K562 (cell line): ENCODE measurements around the gene RASAL1. TPM values are rescaled to one million over a fixed set of nuclear protein-coding genes. Genes with fewer than 3 reads are reported as not detected.

ENCODE experiments used
- CBX1 ChIP-seq: sonication (generic); IDR thresholded peaks from 2 replicates; pipeline ENCODE4 v1.6.1; 2016; ENCODE audit warnings: antibody characterized with exemption, low read depth, mild to moderate bottlenecking
- CREB1 ChIP-seq, 2 experiments: sonication (generic) in 1 of 2; formaldehyde crosslinking in 1 of 2; IDR thresholded peaks; 2 replicates each; pipeline versions ENCODE4 v1.6.1 to v1.8.0; 2012 to 2022; ENCODE audit warnings: inconsistent platforms in 1 of 2, mild to moderate bottlenecking in 1 of 2, missing genetic modification reagents in 1 of 2, moderate library complexity in 1 of 2
- CTCF ChIP-seq, 3 experiments: IDR thresholded peaks in 2 of 3; conservative IDR thresholded peaks in 1 of 3; 2 replicates each; pipeline ENCODE4 v1.5.1; 2011 to 2012; ENCODE audit warnings: low read length in 3 of 3, mild to moderate bottlenecking in 3 of 3, control low read depth in 2 of 3, improper control_type of control experiment in 1 of 3, inconsistent platforms in 1 of 3, low read depth in 1 of 3, mixed read lengths in 1 of 3, moderate library complexity in 1 of 3; ENCODE audit not compliant: insufficient read depth in 2 of 3
- FOXP4 ChIP-seq: sonication (generic); formaldehyde crosslinking; IDR thresholded peaks from 2 replicates; pipeline ENCODE4 v1.8.0; 2022; ENCODE audit warnings: mild to moderate bottlenecking, missing genetic modification reagents, borderline replicate concordance
- GABPB1 ChIP-seq: sonication (generic); formaldehyde crosslinking; IDR thresholded peaks from 2 replicates; pipeline ENCODE4 v1.8.0; 2022; ENCODE audit warnings: mild to moderate bottlenecking, missing genetic modification reagents
- IRF1 ChIP-seq: sonication (generic); formaldehyde crosslinking; IDR thresholded peaks from 2 replicates; pipeline ENCODE4 v1.8.0; 2022; ENCODE audit warnings: missing genetic modification reagents, mild to moderate bottlenecking, borderline replicate concordance
- MAFK ChIP-seq: IDR thresholded peaks from 2 replicates; pipeline ENCODE4 v1.6.1; 2011; ENCODE audit warnings: low read length, improper control_type of control experiment
- PCBP1 ChIP-seq: fragments of 200-400 bp; formaldehyde crosslinking; IDR thresholded peaks from 2 replicates; pipeline ENCODE4 v1.6.1; 2018; ENCODE audit warnings: mild to moderate bottlenecking, low read depth, low read length; ENCODE audit not compliant: poor library complexity, severe bottlenecking
- PRPF4 ChIP-seq: fragments of 200-400 bp; formaldehyde crosslinking; IDR thresholded peaks from one replicate; pipeline ENCODE4 v1.6.1; 2017; ENCODE audit warnings: low read length, low read depth, mild to moderate bottlenecking; ENCODE audit not compliant: insufficient read depth, poor library complexity, severe bottlenecking
- SAFB ChIP-seq: fragments of 200-400 bp; formaldehyde crosslinking; IDR thresholded peaks from 2 replicates; pipeline ENCODE4 v1.6.1; 2017; ENCODE audit warnings: low read depth, low read length, borderline replicate concordance
- UBTF ChIP-seq, 2 experiments: IDR thresholded peaks; 2 replicates each; pipeline ENCODE4 v1.6.1; 2012; ENCODE audit warnings: improper control_type of control experiment in 2 of 2, low read depth in 2 of 2, low read length in 2 of 2, borderline replicate concordance in 1 of 2
- XRCC5 ChIP-seq: fragments of 200-400 bp; formaldehyde crosslinking; IDR thresholded peaks from 2 replicates; pipeline ENCODE4 v1.6.1; 2017; ENCODE audit warnings: low read depth, mild to moderate bottlenecking, low read length
- ZBTB49 ChIP-seq: sonication (generic); formaldehyde crosslinking; IDR thresholded peaks from 2 replicates; pipeline ENCODE4 v1.8.0; 2022; ENCODE audit warnings: missing genetic modification reagents, mild to moderate bottlenecking, borderline replicate concordance
- ZNF75A ChIP-seq: fragments of 450-650 bp; formaldehyde crosslinking; IDR thresholded peaks from 2 replicates; pipeline ENCODE4 v1.4.0; 2020; ENCODE audit warnings: mild to moderate bottlenecking
- polyA plus RNA-seq, 8 experiments: library from polyadenylated mRNA; depleted of rRNA in 4 of 8; stranded (reverse) in 5 of 8; unstranded in 3 of 8; fragments of >200 nt; fragmentation: Nextera tagmentation in 2 of 8; fragmentation: Illumina TruSeq in 1 of 8; extraction: Ambion mirVana in 2 of 8; extraction: Trizol in 1 of 8; gene quantifications; 2 replicates each; pipeline versions ENCODE4 v1.2.1 to v1.2.3, GENCODE V29; 2011 to 2014; ENCODE audit warnings: inconsistent platforms in 1 of 8, missing spikeins in 1 of 8
- total RNA-seq, 7 experiments: library from RNA; depleted of rRNA in 6 of 7; stranded (reverse); fragments of >200 nt in 6 of 7; fragmentation: Illumina TruSeq in 2 of 7; extraction: Trizol in 2 of 7; gene quantifications; 2 replicates each; pipeline versions ENCODE4 v1.2.1 to v1.2.3, GENCODE V29; 2011 to 2021; ENCODE audit warnings: low replicate concordance in 1 of 7

RASAL1 gene
- total and polyA plus RNA-seq, 9 of the 15 experiments (the other 6 are each of a cell fraction or from before 2014, with no cell fraction given) = 0.06 to 0.16 (median 0.14) TPM; not detected in 6

- TF ChIP-seq PCBP1 = no peak
- no peak for TF ChIP-seq PRPF4
- TF ChIP-seq IRF1 (CRISPR knock-in tag) = peak; percentile 92; the same call in 1 of the 2 replicates
- peak; percentile 49; the same call in 1 of the 2 replicates for TF ChIP-seq SAFB
- no peak for TF ChIP-seq CREB1 (IDR thresholded peaks at IDR 0.05)
- peak; percentile 66 for TF ChIP-seq CREB1 (CRISPR knock-in tag; IDR thresholded peaks at IDR 0.05)
- peak; percentile 58; the same call in 1 of the 2 replicates for TF ChIP-seq XRCC5
- peak; percentile 74; the same call in 1 of the 2 replicates for TF ChIP-seq GABPB1 (CRISPR knock-in tag)
- TF ChIP-seq ZNF75A = no peak
- 0 out of 2 replicates have a peak, but pooled peaks have one; percentile 41 for TF ChIP-seq CBX1
- no peak for TF ChIP-seq MAFK
- TF ChIP-seq ZBTB49 (CRISPR knock-in tag) = 0 out of 2 replicates have a peak, but pooled peaks have one; percentile 92
- peak; percentile 97; a peak in 3 of 4 replicates for TF ChIP-seq UBTF (IDR thresholded peaks at IDR 0.05; ENCODE audit: borderline replicate concordance in 1 of 2, low read depth in 2 of 2, low read length in 2 of 2)
- TF ChIP-seq FOXP4 (CRISPR knock-in tag) = peak; percentile 98; the same call in 1 of the 2 replicates
- peak; percentile 67 to 75 (median 73) for TF ChIP-seq CTCF (IDR thresholded peaks at IDR 0.05 in 2 of 3, conservative IDR thresholded peaks at IDR 0.05 in 1 of 3; ENCODE audit: insufficient read depth in 2 of 3, low read depth in 1 of 3, low read length in 3 of 3)
These were observed 17.6 kb upstream of the RASAL1 start (continued) for GRCh38 chr12:113152835-113153814.
